Measurements from ENCODE around the gene ATP2C2. TPM values are rescaled to one million over a fixed set of nuclear protein-coding genes. Genes with fewer than 3 reads are reported as not detected.

Gene ATP2C2
- polyA plus RNA-seq, 4 donors = 4.0 to 45.7 (median 15.6) TPM

DNA sequence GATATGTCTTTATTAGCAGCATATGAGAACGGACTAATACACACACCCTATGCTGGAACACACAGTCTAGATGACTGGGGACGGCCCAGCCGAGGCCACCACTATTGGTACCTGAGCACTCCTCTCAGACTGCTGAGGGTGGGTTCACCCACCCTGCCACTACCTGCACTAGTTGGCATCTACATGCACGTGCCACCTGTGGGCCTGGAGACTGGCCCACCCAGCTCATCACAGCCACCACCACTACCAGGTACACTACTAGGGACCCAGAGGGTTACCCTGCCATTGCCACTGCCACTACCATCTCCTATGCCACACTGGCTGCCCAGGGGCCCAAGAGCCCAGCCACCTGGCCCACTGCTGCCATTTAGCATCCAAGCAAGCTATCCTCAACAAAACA lies 103.6 kb downstream of the ATP2C2 start:
- Histone ChIP-seq H3K36me3 (ENCODE audit: control insufficient read depth in 3 of 3, insufficient read depth in 2 of 3, low read depth in 1 of 3, low read length in 3 of 3) (peaks cover 0 to 11% (median 4%) of the 10 kb centered on the region in 3 donors), H3K27ac (ENCODE audit: low read depth in 1 of 3, low read length in 2 of 3) (no peak overlapping the region), H3K4me1 (ENCODE audit: control insufficient read depth in 3 of 3, insufficient read depth in 2 of 3, low read depth in 1 of 3, low read length in 2 of 3) (no peaks in the 10 kb centered on the region), H3K27me3 (ENCODE audit: control insufficient read depth in 3 of 3, insufficient read depth in 3 of 3, low read length in 3 of 3) (no peaks in the 10 kb centered on the region), H3K4me3 (ENCODE audit: low read depth in 1 of 3, low read length in 3 of 3) (no peak overlapping the region), H3K9me3 (ENCODE audit: control insufficient read depth in 2 of 2, insufficient read depth in 1 of 2, low read depth in 1 of 2, low read length in 1 of 2) (peaks cover 0 to 23% of the 10 kb centered on the region in 2 donors)
- FAIRE-seq (no peak), DNase-seq (no peak)
- 92 to 100% (median 96%) methylated on average over 4 of the region's 4 CpGs for WGBS, 3 donors

DNA sequence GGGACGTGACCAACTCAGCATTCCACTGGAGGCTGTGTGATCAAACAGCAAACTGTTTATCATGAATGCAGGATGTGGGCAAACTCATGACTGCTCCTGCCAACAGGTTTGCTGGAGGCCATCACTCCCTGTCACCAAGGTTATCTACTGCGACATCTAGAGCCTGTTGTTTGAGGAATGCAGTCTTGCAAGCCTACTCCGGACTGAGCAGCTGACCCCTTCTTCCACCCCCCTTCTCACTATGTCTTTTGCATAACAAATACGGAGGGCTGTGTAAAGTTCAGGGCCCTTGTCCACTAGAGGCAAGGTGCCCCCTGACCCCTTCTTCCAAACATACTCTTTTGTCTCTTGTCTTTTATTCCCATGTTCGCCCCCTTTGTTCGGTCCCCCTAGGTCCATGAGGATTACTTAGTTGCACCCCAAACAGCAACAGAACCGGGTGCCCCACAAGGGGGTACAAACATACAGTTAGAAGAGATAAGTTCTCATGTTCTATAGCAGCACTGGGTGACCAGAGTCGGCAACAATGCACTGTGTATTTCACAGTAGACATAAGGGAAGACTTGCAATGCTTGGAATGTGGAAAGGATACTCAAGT lies 107.4 kb downstream of the ATP2C2 start:
- H3K9me3 ChIP-seq (ENCODE audit: control insufficient read depth in 2 of 2, insufficient read depth in 1 of 2, low read depth in 1 of 2, low read length in 1 of 2) = peaks cover 0 to 17% of the 10 kb centered on the region in 2 donors
- peaks cover 2 to 27% (median 8%) of the 10 kb centered on the region in 3 donors for H3K36me3 ChIP-seq (ENCODE audit: control insufficient read depth in 3 of 3, insufficient read depth in 2 of 3, low read depth in 1 of 3, low read length in 3 of 3)
- no peaks in the 10 kb centered on the region for H3K27me3 ChIP-seq (ENCODE audit: control insufficient read depth in 3 of 3, insufficient read depth in 3 of 3, low read length in 3 of 3)
- no peak for FAIRE-seq
- no peaks in the 10 kb centered on the region for H3K4me1 ChIP-seq (ENCODE audit: control insufficient read depth in 3 of 3, insufficient read depth in 2 of 3, low read depth in 1 of 3, low read length in 2 of 3)
- WGBS, 3 donors = 90 to 93% (median 93%) methylated on average over 8 of the region's 8 CpGs
- no peak overlapping the region for H3K27ac ChIP-seq (ENCODE audit: low read depth in 1 of 3, low read length in 2 of 3)
- no peak for DNase-seq
- no peak overlapping the region for H3K4me3 ChIP-seq (ENCODE audit: low read depth in 1 of 3, low read length in 3 of 3)

DNA sequence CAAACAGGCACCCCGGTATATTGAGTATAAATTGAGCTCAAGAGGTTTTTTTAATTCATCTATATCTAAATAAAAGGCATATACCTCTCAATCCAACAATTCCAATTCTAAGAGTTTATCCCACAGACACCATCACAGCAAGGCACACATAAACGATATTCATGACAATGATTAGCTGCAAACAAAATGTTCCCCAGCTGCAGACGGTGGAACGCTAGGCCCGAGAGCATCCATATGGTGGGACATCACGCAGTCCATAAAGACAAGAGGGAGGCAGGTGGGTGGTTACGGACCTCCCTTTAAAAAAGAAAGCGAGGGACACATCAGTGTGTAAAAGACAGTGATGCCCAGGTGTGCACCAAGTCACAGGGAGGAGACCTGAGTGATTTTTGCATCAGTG lies 108.1 kb downstream of the ATP2C2 start:
- Histone ChIP-seq H3K4me3 (ENCODE audit: low read depth in 1 of 3, low read length in 3 of 3) (no peak overlapping the region), H3K27ac (ENCODE audit: low read depth in 1 of 3, low read length in 2 of 3) (no peak overlapping the region), H3K36me3 (ENCODE audit: control insufficient read depth in 3 of 3, insufficient read depth in 2 of 3, low read depth in 1 of 3, low read length in 3 of 3) (peaks cover 3 to 29% (median 8%) of the 10 kb centered on the region in 3 donors), H3K27me3 (ENCODE audit: control insufficient read depth in 3 of 3, insufficient read depth in 3 of 3, low read length in 3 of 3) (no peaks in the 10 kb centered on the region), H3K9me3 (ENCODE audit: control insufficient read depth in 2 of 2, insufficient read depth in 1 of 2, low read depth in 1 of 2, low read length in 1 of 2) (peaks cover 0 to 11% of the 10 kb centered on the region in 2 donors), H3K4me1 (ENCODE audit: control insufficient read depth in 3 of 3, insufficient read depth in 2 of 3, low read depth in 1 of 3, low read length in 2 of 3) (no peaks in the 10 kb centered on the region)
- DNase-seq (no peak), FAIRE-seq (no peak)
- 92 to 97% (median 97%) methylated on average over 8 of the region's 8 CpGs for WGBS, 3 donors

DNA sequence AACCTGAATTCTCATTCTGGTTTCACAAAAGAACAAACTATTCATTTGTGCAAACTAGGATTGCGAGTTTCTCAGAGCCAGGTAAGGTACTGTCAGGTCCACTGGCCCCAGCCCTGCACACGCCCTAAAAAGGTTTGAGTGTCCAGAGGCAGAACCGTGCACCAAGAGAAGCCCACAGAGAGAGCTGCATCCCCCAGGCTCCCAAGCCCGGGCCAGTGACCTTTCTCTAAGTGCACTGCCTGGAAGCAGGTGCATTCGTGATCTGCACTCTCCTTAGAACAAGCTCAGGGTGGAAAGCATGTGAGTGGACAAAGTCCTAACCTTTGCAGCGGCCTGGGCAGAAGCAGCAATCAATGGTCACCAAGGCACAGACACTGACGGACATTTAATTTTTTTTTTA lies 109.3 kb downstream of the ATP2C2 start:
- 34 to 69% (median 45%) methylated on average over 7 of the region's 7 CpGs for WGBS, 3 donors
- Histone ChIP-seq H3K9me3 (ENCODE audit: control insufficient read depth in 2 of 2, insufficient read depth in 1 of 2, low read depth in 1 of 2, low read length in 1 of 2) (no peaks in the 10 kb centered on the region), H3K4me3 (ENCODE audit: low read depth in 1 of 3, low read length in 3 of 3) (no peak overlapping the region), H3K4me1 (ENCODE audit: control insufficient read depth in 3 of 3, insufficient read depth in 2 of 3, low read depth in 1 of 3, low read length in 2 of 3) (no peaks in the 10 kb centered on the region), H3K27ac (ENCODE audit: low read depth in 1 of 3, low read length in 2 of 3) (no peak overlapping the region), H3K36me3 (ENCODE audit: control insufficient read depth in 3 of 3, insufficient read depth in 2 of 3, low read depth in 1 of 3, low read length in 3 of 3) (peaks cover 3 to 38% (median 8%) of the 10 kb centered on the region in 3 donors), H3K27me3 (ENCODE audit: control insufficient read depth in 3 of 3, insufficient read depth in 3 of 3, low read length in 3 of 3) (no peaks in the 10 kb centered on the region)
- FAIRE-seq (no peak), DNase-seq (no peak)

DNA sequence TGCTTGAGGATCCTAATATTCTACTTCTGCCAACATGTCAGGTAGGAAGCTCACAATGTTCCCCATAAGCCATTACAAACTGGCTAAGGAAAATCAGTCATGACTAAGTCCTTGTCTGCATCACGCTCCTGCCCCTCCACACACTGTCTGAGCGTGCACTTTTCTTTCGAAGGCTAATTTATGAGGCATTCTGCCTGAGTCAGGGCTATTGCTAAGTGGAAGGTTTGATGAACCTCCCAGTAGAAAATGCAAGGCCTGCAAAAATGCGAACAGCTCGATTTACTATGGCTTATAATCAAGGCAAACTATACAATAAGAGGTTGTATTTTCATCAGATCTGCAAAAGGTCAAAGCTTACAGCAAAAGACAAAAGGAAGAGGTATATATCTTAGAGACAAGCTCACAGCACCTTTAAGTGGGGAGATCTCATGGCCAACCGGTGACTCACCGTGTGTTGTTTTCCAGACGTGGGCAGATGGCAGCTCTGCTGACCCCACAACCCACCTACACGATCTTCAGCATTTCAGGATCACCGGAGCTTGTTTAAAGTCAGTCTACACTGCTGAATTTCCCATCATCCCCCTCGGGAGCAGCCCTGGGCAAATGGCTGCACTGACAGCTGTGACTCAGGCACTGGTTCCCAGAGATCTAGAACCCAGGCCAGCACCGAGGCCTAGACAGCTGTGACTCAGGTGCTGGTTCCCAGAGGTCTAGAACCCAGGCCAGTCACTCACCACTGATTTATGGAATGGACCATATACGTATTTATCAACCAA lies 110.0 kb downstream of the ATP2C2 start:
- Histone ChIP-seq H3K36me3 (ENCODE audit: control insufficient read depth in 3 of 3, insufficient read depth in 2 of 3, low read depth in 1 of 3, low read length in 3 of 3) (peaks cover 3 to 45% (median 8%) of the 10 kb centered on the region in 3 donors), H3K4me3 (ENCODE audit: low read depth in 1 of 3, low read length in 3 of 3) (no peak overlapping the region), H3K4me1 (ENCODE audit: control insufficient read depth in 3 of 3, insufficient read depth in 2 of 3, low read depth in 1 of 3, low read length in 2 of 3) (no peaks in the 10 kb centered on the region), H3K27me3 (ENCODE audit: control insufficient read depth in 3 of 3, insufficient read depth in 3 of 3, low read length in 3 of 3) (no peaks in the 10 kb centered on the region), H3K9me3 (ENCODE audit: control insufficient read depth in 2 of 2, insufficient read depth in 1 of 2, low read depth in 1 of 2, low read length in 1 of 2) (no peaks in the 10 kb centered on the region), H3K27ac (ENCODE audit: low read depth in 1 of 3, low read length in 2 of 3) (no peak overlapping the region)
- WGBS, 3 donors = 84 to 87% (median 87%) methylated on average over 13 of the region's 13 CpGs
- FAIRE-seq (no peak), DNase-seq (no peak)

DNA sequence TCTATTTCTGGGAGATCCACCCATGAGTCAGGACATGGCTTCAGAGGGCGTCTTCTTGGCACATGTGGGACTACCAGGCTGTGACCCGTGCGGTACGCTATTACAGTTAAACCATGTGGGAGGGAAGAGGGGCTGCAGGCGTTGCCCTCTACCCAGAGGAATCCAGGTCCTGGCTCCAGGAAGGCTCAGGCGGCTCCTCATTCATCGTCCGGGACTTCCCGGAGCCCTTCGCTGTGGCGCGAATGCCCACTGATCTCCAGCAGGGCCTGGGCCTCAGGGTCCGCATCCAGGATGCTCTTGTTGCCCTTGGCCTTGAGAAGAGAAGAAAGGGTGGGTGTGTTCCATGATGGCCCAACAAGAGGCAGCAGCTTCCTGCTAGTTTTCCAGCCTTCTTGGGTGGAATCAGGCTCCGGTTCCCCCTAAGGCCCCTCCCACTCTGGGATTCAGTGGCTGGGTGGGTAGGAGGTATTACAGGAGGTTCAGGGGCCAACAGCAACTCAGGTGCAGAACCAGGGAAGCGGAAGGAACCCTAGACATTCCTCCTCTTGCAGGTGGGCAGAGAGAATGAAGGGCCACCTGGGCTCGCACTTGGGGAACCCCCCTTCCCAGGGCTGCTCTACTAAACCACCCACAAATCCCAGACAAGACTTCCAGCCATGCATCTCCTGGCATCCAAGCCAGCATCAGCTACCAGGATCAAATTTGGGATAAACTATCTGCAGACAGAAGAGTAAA lies 111.5 kb downstream of the ATP2C2 start:
- no peaks in the 10 kb centered on the region for H3K27me3 ChIP-seq (ENCODE audit: control insufficient read depth in 3 of 3, insufficient read depth in 3 of 3, low read length in 3 of 3)
- H3K4me3 ChIP-seq (ENCODE audit: low read depth in 1 of 3, low read length in 3 of 3) = no peak overlapping the region
- WGBS, 3 donors = 93 to 97% (median 96%) methylated on average over 16 of the region's 16 CpGs
- no peak overlapping the region for H3K27ac ChIP-seq (ENCODE audit: low read depth in 1 of 3, low read length in 2 of 3)
- no peak for FAIRE-seq
- H3K9me3 ChIP-seq (ENCODE audit: control insufficient read depth in 2 of 2, insufficient read depth in 1 of 2, low read depth in 1 of 2, low read length in 1 of 2) = no peaks in the 10 kb centered on the region
- no peak for DNase-seq
- no peaks in the 10 kb centered on the region for H3K4me1 ChIP-seq (ENCODE audit: control insufficient read depth in 3 of 3, insufficient read depth in 2 of 3, low read depth in 1 of 3, low read length in 2 of 3)
- peaks cover 3 to 53% (median 8%) of the 10 kb centered on the region in 3 donors for H3K36me3 ChIP-seq (ENCODE audit: control insufficient read depth in 3 of 3, insufficient read depth in 2 of 3, low read depth in 1 of 3, low read length in 3 of 3)

DNA sequence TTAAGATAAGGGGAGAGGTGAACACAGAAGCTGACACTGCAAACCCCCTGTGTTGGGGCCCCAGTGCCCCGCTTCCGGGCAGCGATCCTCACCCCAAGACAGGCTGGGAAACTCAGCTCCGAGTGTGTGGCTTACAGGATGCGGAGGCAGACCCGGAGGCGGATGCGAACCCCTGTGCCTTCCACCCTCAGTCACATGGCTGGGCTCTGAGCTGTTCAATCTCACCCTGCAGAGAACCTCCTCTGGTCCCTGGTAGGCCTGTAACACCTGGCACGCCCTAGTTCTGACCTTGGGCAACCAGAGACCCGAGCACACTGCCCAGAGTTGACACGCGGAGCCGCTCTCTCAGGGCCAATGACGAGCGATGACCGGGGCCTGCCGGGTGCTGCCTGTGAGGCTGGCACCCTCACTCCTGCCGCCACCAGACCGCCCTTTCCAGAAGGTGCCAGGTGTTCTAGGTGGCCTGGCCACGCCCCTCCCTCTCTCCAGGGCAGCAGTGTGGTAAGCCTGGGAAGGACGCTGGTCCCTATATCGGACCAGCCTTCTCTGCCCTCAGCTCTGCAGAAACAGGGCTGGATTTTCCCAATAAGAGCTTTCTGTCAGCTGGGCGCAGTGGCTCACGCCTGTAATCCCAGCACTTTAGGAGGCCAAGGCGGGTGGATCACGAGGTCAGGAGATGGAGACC lies 112.9 kb downstream of the ATP2C2 start:
- no peaks in the 10 kb centered on the region for H3K27me3 ChIP-seq (ENCODE audit: control insufficient read depth in 3 of 3, insufficient read depth in 3 of 3, low read length in 3 of 3)
- no peaks in the 10 kb centered on the region for H3K9me3 ChIP-seq (ENCODE audit: control insufficient read depth in 2 of 2, insufficient read depth in 1 of 2, low read depth in 1 of 2, low read length in 1 of 2)
- WGBS, 3 donors = 62 to 89% (median 80%) methylated on average over 23 to 26 of the region's 26 CpGs
- DNase-seq = peak in 1 of 2 donors; percentile 39
- H3K4me1 ChIP-seq (ENCODE audit: control insufficient read depth in 3 of 3, insufficient read depth in 2 of 3, low read depth in 1 of 3, low read length in 2 of 3) = no peaks in the 10 kb centered on the region
- no peak overlapping the region for H3K4me3 ChIP-seq (ENCODE audit: low read depth in 1 of 3, low read length in 3 of 3)
- no peak for FAIRE-seq
- peaks cover 3 to 63% (median 8%) of the 10 kb centered on the region in 3 donors for H3K36me3 ChIP-seq (ENCODE audit: control insufficient read depth in 3 of 3, insufficient read depth in 2 of 3, low read depth in 1 of 3, low read length in 3 of 3)
- no peak overlapping the region for H3K27ac ChIP-seq (ENCODE audit: low read depth in 1 of 3, low read length in 2 of 3)

Data from small intestine (tissue), 7 donors.